HepG2 (cell line): Measurements from ENCODE around the gene FAM229A.

Experiments
- AHDC1 ChIP-seq: sonication (generic); formaldehyde crosslinking; IDR thresholded peaks from 2 replicates; pipeline ENCODE4 v1.5.1; 2020; ENCODE audit warnings: mild to moderate bottlenecking, missing genetic modification reagents, borderline replicate concordance
- ARID2 ChIP-seq: sonication (generic); formaldehyde crosslinking; IDR thresholded peaks from 2 replicates; pipeline ENCODE4 v1.8.1; 2022; ENCODE audit warnings: mild to moderate bottlenecking, missing genetic modification reagents, borderline replicate concordance
- CEBPB ChIP-seq: IDR thresholded peaks from 2 replicates; pipeline ENCODE4 v1.6.1; 2011; ENCODE audit warnings: low read depth, low read length, improper control_type of control experiment, borderline replicate concordance
- CTCF ChIP-seq: sonication (generic); formaldehyde crosslinking; IDR thresholded peaks from 2 replicates; pipeline ENCODE4 v1.5.0; 2020; ENCODE audit warnings: mild to moderate bottlenecking, missing genetic modification reagents, moderate library complexity
- EZH2 ChIP-seq: conservative IDR thresholded peaks from 2 replicates; pipeline ENCODE4 v1.6.1; 2012; ENCODE audit warnings: mild to moderate bottlenecking, low read depth, low read length, moderate library complexity
- KDM5B ChIP-seq: sonication (generic); formaldehyde crosslinking; IDR thresholded peaks from 2 replicates; pipeline ENCODE4 v1.4.0; 2020; ENCODE audit warnings: missing genetic modification reagents, mild to moderate bottlenecking, borderline replicate concordance
- PLSCR1 ChIP-seq: sonication (generic); formaldehyde crosslinking; IDR thresholded peaks from 2 replicates; pipeline ENCODE4 v1.5.0; 2020; ENCODE audit warnings: missing genetic modification reagents, mild to moderate bottlenecking, borderline replicate concordance
- POLR2A ChIP-seq, 2 experiments: IDR thresholded peaks; 2 replicates each; pipeline ENCODE4 v1.6.1; 2011; ENCODE audit warnings: low read depth in 2 of 2, low read length in 2 of 2, mild to moderate bottlenecking in 1 of 2, moderate library complexity in 1 of 2; ENCODE audit not compliant: insufficient read depth in 1 of 2
- POLR2AphosphoS2 ChIP-seq: IDR thresholded peaks from 2 replicates; pipeline ENCODE4 v1.6.1; 2011; ENCODE audit warnings: low read depth, low read length, improper control_type of control experiment
- RAD21 ChIP-seq: fragments of 450-650 bp; formaldehyde crosslinking; IDR thresholded peaks from 2 replicates; pipeline ENCODE4 v1.5.0; 2020; ENCODE audit warnings: mild to moderate bottlenecking
- SP1 ChIP-seq, 2 experiments: fragments of 450-650 bp in 1 of 2; sonication (generic) in 1 of 2; formaldehyde crosslinking in 1 of 2; IDR thresholded peaks; 2 replicates each; pipeline versions ENCODE4 v1.4.0 to v1.6.1; 2016 to 2020; ENCODE audit warnings: missing genetic modification reagents in 1 of 2
- ZBTB33 ChIP-seq: sonication (generic); formaldehyde crosslinking; IDR thresholded peaks from 2 replicates; pipeline ENCODE4 v1.4.0; 2020; ENCODE audit warnings: missing genetic modification reagents
- ZNF512 ChIP-seq: sonication (generic); formaldehyde crosslinking; IDR thresholded peaks from 2 replicates; pipeline ENCODE4 v1.4.0; 2020; ENCODE audit warnings: mild to moderate bottlenecking, missing genetic modification reagents

GRCh38 chr1:32406629-32407111, 44.4 kb upstream of the FAM229A start:
- TF ChIP-seq CTCF (CRISPR knock-in tag): no peak
- no peak for TF ChIP-seq SP1 (IDR thresholded peaks at IDR 0.05)
- no peak for TF ChIP-seq SP1 (CRISPR knock-in tag; IDR thresholded peaks at IDR 0.05)
- no peak for TF ChIP-seq CEBPB
- no peak for TF ChIP-seq KDM5B (CRISPR knock-in tag)
- no peak for TF ChIP-seq POLR2A (IDR thresholded peaks at IDR 0.05; ENCODE audit: insufficient read depth in 1 of 2, low read depth in 2 of 2, low read length in 2 of 2)
- TF ChIP-seq POLR2AphosphoS2: no peak
- TF ChIP-seq ZNF512 (CRISPR knock-in tag): no peak
- no peak for TF ChIP-seq ZBTB33 (CRISPR knock-in tag)
- TF ChIP-seq AHDC1: no peak
- TF ChIP-seq PLSCR1 (CRISPR knock-in tag): no peak
- TF ChIP-seq EZH2: no peak
- no peak for TF ChIP-seq ARID2 (CRISPR knock-in tag)
- TF ChIP-seq RAD21 (CRISPR knock-in tag): no peak
